SK-N-SH (cell line): ENCODE data around the gene ZNF396. TPM values are rescaled to one million over a fixed set of nuclear protein-coding genes. Genes with fewer than 3 reads are reported as not detected.
A peak's percentile ranks its signal among the peaks of the same experiment; 100 is the strongest.

ENCODE experiments used
- CTCF ChIA-PET: fragments of 300-600, 350-600 bp; formaldehyde crosslinking; extraction: SDS; loops from one replicate; lab custom pipeline; 2021; lab: Yijun Ruan, JAX
- POLR2A ChIA-PET: fragments of 350-600 bp; sonication (Branson Sonifier 250); formaldehyde crosslinking; extraction: SDS; loops from one replicate; lab custom pipeline; 2020; ENCODE audit warnings: antibody characterized with exemption, inconsistent platforms; lab: Yijun Ruan, JAX
- DNase-seq: peaks from one replicate; pipeline ENCODE4 v3.0.0; 2012
- H2AFZ ChIP-seq: fragments of 200-600 bp; sonication (generic); 2 replicates; pipeline ENCODE4 v1.8.1; 2016; ENCODE audit warnings: antibody characterized with exemption, mild to moderate bottlenecking, low read depth
- H3F3A ChIP-seq: fragments of 200-600 bp; sonication (generic); replicated peaks from 2 replicates; pipeline ENCODE3; 2016; ENCODE audit warnings: antibody characterized with exemption, mild to moderate bottlenecking; ENCODE audit not compliant: insufficient read depth
- H3K27ac ChIP-seq, 2 experiments: fragments of 200-500 bp in 1 of 2; fragments of 200-600 bp in 1 of 2; sonication (Bioruptor generic) in 1 of 2; sonication (generic), shearing (Covaris generic) in 1 of 2; 2 replicates each; pipeline versions ENCODE4 v1.5.1 to v1.6.1; 2014 to 2016; ENCODE audit warnings: low read depth in 2 of 2, inconsistent platforms in 1 of 2, low read length in 1 of 2, mild to moderate bottlenecking in 1 of 2, mixed read lengths in 1 of 2
- H3K27me3 ChIP-seq: fragments of 200-600 bp; sonication (generic), shearing (Covaris generic); 2 replicates; pipeline ENCODE4 v1.6.1; 2016; ENCODE audit warnings: mixed run types; ENCODE audit not compliant: insufficient read depth
- H3K36me3 ChIP-seq, 2 experiments: fragments of 200-500 bp in 1 of 2; fragments of 200-600 bp in 1 of 2; sonication (Bioruptor generic) in 1 of 2; sonication (generic) in 1 of 2; replicated peaks in 1 of 2; 2 replicates each; pipeline versions ENCODE3 to v1.5.1; 2014 to 2016; ENCODE audit warnings: low read length in 1 of 2, mild to moderate bottlenecking in 1 of 2; ENCODE audit not compliant: insufficient read depth in 2 of 2, control insufficient read depth in 1 of 2
- H3K4me1 ChIP-seq, 2 experiments: fragments of 200-500 bp in 1 of 2; fragments of 200-600 bp in 1 of 2; sonication (Bioruptor generic) in 1 of 2; sonication (generic), shearing (Covaris generic) in 1 of 2; 2 replicates each; pipeline versions ENCODE4 v1.5.1 to v1.6.1; 2014 to 2016; ENCODE audit warnings: low read depth in 1 of 2, low read length in 1 of 2, mixed run types in 1 of 2; ENCODE audit not compliant: insufficient read depth in 2 of 2, control insufficient read depth in 1 of 2
- H3K4me2 ChIP-seq: fragments of 200-600 bp; sonication (generic), shearing (Covaris generic); 2 replicates; pipeline ENCODE4 v1.6.1; 2017; ENCODE audit warnings: mixed run types
- H3K4me3 ChIP-seq, 2 experiments: fragments of 200-500 bp in 1 of 2; fragments of 200-600 bp in 1 of 2; sonication (Bioruptor generic) in 1 of 2; sonication (generic), shearing (Covaris generic) in 1 of 2; 2 replicates each; pipeline versions ENCODE4 v1.5.1 to v1.8.1; 2014 to 2016; ENCODE audit warnings: low read depth in 2 of 2, inconsistent platforms in 1 of 2, low read length in 1 of 2, mild to moderate bottlenecking in 1 of 2, mixed read lengths in 1 of 2, moderate library complexity in 1 of 2
- H3K79me2 ChIP-seq: fragments of 200-600 bp; sonication (generic); 2 replicates; pipeline ENCODE4 v1.8.1; 2017; ENCODE audit warnings: mild to moderate bottlenecking; ENCODE audit not compliant: insufficient read depth
- H3K9ac ChIP-seq: fragments of 200-600 bp; sonication (generic); 2 replicates; pipeline ENCODE4 v1.6.1; 2017; ENCODE audit warnings: mixed run types
- H3K9me2 ChIP-seq: fragments of 200-600 bp; sonication (generic); 2 replicates; pipeline ENCODE4 v1.6.1; 2017; ENCODE audit warnings: mixed run types
- H3K9me3 ChIP-seq: fragments of 200-600 bp; sonication (generic); 2 replicates; pipeline ENCODE4 v1.6.1; 2017; ENCODE audit warnings: mixed run types, mild to moderate bottlenecking, moderate library complexity
- H4K20me1 ChIP-seq: fragments of 200-600 bp; sonication (generic); 2 replicates; pipeline ENCODE4 v1.6.1; 2017; ENCODE audit warnings: mild to moderate bottlenecking, mixed run types; ENCODE audit not compliant: insufficient read depth
- CHD2 ChIP-seq: fragments of 150-350 bp; IDR thresholded peaks from 2 replicates; pipeline ENCODE4 v1.6.1; 2018; ENCODE audit warnings: low read length; ENCODE audit not compliant: partially characterized antibody
- FOSL2 ChIP-seq: IDR thresholded peaks from 2 replicates; pipeline ENCODE4 v1.4.0; 2012; ENCODE audit warnings: low read depth, mild to moderate bottlenecking, moderate library complexity, borderline replicate concordance
- GATA2 ChIP-seq: sonication (generic); formaldehyde crosslinking; IDR thresholded peaks from 2 replicates; pipeline ENCODE4 v1.5.0; 2020; ENCODE audit warnings: mild to moderate bottlenecking, missing genetic modification reagents
- MXI1 ChIP-seq: IDR thresholded peaks from 2 replicates; pipeline ENCODE4 v1.6.1; 2012; ENCODE audit warnings: mild to moderate bottlenecking, low read depth, low read length, improper control_type of control experiment
- NRF1 ChIP-seq: IDR thresholded peaks from 2 replicates; pipeline ENCODE4 v1.6.1; 2012; ENCODE audit warnings: low read depth, mild to moderate bottlenecking, low read length
- POLR2AphosphoS5 ChIP-seq: IDR thresholded peaks from 2 replicates; pipeline ENCODE4 v1.6.1; 2012; ENCODE audit warnings: low read depth, low read length
- RCOR1 ChIP-seq: fragments of 150-350 bp; IDR thresholded peaks from 2 replicates; pipeline ENCODE4 v1.6.1; 2017; ENCODE audit warnings: antibody characterized with exemption, low read length
- RXRA ChIP-seq: IDR thresholded peaks from 2 replicates; pipeline ENCODE4 v1.4.0; 2012; ENCODE audit warnings: low read depth, mild to moderate bottlenecking, borderline replicate concordance
- SIN3A ChIP-seq: IDR thresholded peaks from 2 replicates; pipeline ENCODE4 v1.6.1; 2012; ENCODE audit warnings: low read depth, mild to moderate bottlenecking, low read length, moderate library complexity, borderline replicate concordance
- TAF1 ChIP-seq: IDR thresholded peaks from 2 replicates; pipeline ENCODE4 v1.6.1; 2012; ENCODE audit warnings: low read depth, mild to moderate bottlenecking, low read length, moderate library complexity, borderline replicate concordance
- TCF12 ChIP-seq: IDR thresholded peaks from 2 replicates; pipeline ENCODE4 v1.4.0; 2012
- WGBS: methylation state at CpG from one replicate; pipeline ENCODE4 v1.1.6; 2017; ENCODE audit warnings: low lambda C conversion rate; 5-methylcytosine and 5-hydroxymethylcytosine counted together
- polyA plus RNA-seq, 3 experiments: library from polyadenylated mRNA; depleted of rRNA; stranded (reverse); fragments of >200 nt; gene quantifications; 2 replicates each; pipeline ENCODE4 v1.2.3, GENCODE V29; 2012
- TF ChIP-seq, protein P1 (sequence below): fragments of 150-350 bp; IDR thresholded peaks from 2 replicates; pipeline ENCODE4 v1.6.1; 2016; ENCODE audit warnings: mild to moderate bottlenecking, low read depth, low read length
- TF ChIP-seq, protein P2 (sequence below): IDR thresholded peaks from 2 replicates; pipeline ENCODE4 v1.4.0; 2012; ENCODE audit warnings: low read depth
- TF ChIP-seq, protein P3 (sequence below): IDR thresholded peaks from 2 replicates; pipeline ENCODE4 v1.4.0; 2012; ENCODE audit warnings: low read depth, borderline replicate concordance

The ZNF396 gene
- polyA plus RNA-seq, 1 of the 3 experiments (the other 2 are of a cell fraction) = 0.41 TPM

DNA sequence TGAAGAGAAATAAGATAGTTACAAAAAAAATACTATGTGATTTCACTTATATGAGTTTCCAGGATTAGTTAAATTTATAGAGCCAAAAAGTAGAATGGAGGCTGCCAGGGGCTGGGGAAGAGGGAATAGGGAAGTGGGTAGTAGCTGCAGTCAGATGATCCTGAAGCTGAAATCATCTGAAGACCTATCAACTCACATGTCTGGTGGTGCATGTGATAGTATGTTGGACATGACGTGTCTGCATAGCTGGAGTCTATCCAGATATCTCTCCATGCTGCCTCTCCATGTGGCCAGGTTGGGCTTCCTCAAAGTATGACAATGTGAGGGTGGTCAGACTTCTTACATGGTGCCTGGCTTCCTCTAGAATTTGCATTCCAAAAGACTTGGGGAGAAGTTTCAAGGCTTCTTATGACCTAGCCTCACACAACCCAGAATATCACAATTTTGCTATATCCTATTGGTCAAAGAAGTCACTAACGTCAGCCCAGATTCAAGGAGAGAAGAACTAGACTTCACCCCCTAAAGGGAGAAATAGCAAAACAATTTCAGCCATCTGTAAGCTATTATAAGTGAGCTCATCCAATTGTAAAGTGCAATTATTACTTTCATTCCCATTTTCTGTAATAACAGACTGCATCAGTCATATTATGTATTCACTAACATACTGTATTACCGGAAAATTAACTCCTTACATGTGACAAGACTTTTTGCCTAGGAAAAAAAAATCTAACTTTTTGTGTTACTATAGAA, 14.0 kb upstream of the ZNF396 start:
- Histone ChIP-seq H3K9ac (no peak overlapping the region), H3K4me2 (no peak overlapping the region), H3F3A (no peaks in the 10 kb centered on the region), H3K27ac (no peak overlapping the region), H3K79me2 (no peaks in the 10 kb centered on the region), H4K20me1 (no peaks in the 10 kb centered on the region), H3K9me2 (no peaks in the 10 kb centered on the region), H3K36me3 (no peaks in the 10 kb centered on the region), H3K4me3 (no peak overlapping the region), H3K4me1 (peaks cover 0 to 4% of the 10 kb centered on the region in 2 experiments; a peak in 1 of 4 replicates), H2AFZ (no peak overlapping the region), H3K27me3 (no peaks in the 10 kb centered on the region), H3K9me3 (no peaks in the 10 kb centered on the region)
- TF ChIP-seq FOSL2 (no peak), GATA2 (CRISPR knock-in tag) (no peak), TAF1 (no peak)
- TF ChIP-seq, protein P1, sequence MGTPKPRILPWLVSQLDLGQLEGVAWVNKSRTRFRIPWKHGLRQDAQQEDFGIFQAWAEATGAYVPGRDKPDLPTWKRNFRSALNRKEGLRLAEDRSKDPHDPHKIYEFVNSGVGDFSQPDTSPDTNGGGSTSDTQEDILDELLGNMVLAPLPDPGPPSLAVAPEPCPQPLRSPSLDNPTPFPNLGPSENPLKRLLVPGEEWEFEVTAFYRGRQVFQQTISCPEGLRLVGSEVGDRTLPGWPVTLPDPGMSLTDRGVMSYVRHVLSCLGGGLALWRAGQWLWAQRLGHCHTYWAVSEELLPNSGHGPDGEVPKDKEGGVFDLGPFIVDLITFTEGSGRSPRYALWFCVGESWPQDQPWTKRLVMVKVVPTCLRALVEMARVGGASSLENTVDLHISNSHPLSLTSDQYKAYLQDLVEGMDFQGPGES = no peak
- WGBS = 20% methylated on average over 2 of the region's 3 CpGs
- CTCF ChIA-PET = interaction anchor here (0.6 to 1.0 kb wide), 2 partner anchors 11 to 16 kb away, joined by 3 read pairs; no protein-coding TSS in a partner anchor
- POLR2A ChIA-PET = no interaction called here
- DNase-seq = no peak

DNA sequence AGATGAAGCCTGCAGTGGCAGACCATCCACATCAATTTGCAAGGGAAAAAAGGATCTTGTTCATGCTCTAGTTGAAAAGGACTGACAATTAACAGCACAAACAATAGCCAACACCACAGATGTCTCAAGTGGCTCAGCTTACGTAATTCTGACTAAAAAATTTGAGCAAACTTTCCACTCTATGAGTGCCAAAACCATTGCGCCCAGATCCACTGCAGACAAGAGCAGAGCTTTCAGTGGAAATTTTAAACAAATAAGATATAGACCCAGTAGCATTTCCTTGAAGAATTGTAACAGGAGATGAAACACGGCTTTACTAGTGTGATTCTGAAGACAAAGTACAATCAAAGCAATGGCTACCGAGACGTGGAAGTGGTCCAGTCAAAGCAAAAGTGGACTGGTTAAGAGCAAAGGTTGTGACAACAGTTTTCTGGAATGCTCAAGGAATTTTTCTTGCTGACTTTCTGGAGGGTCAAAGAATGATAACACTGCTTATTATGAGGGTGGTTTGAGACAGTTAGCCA, 12.0 kb upstream of the ZNF396 start:
- POLR2A ChIA-PET = no interaction called here
- CTCF ChIA-PET = interaction anchor here (1.7 kb wide), 1 partner anchor 363 kb away, joined by 4 read pairs; no protein-coding TSS in a partner anchor

More for the DNA sequence above, 12.0 kb upstream of the ZNF396 start:
- Histone ChIP-seq H3K9me2 (no peaks in the 10 kb centered on the region), H2AFZ (peak overlapping the region; percentile 50; the same call in 1 of the 2 replicates), H3F3A (no peaks in the 10 kb centered on the region), H3K4me2 (0 out of 2 replicates have a peak overlapping the region, but pooled peaks have one; percentile 17), H3K4me3 (no peak overlapping the region), H3K79me2 (no peaks in the 10 kb centered on the region), H4K20me1 (no peaks in the 10 kb centered on the region), H3K36me3 (no peaks in the 10 kb centered on the region), H3K27ac (no peak overlapping the region), H3K27me3 (no peaks in the 10 kb centered on the region), H3K4me1 (peaks cover 0 to 4% of the 10 kb centered on the region in 2 experiments; a peak in 1 of 4 replicates), H3K9me3 (no peaks in the 10 kb centered on the region), H3K9ac (no peak overlapping the region)
- WGBS = 35% methylated on average over 5 of the region's 5 CpGs
- DNase-seq = no peak
- no peak for TF ChIP-seq GATA2 (CRISPR knock-in tag)
- no peak for TF ChIP-seq POLR2AphosphoS5
- TF ChIP-seq TCF12 = no peak
- no peak for TF ChIP-seq TAF1
- TF ChIP-seq NRF1 = no peak
- TF ChIP-seq SIN3A = no peak
- TF ChIP-seq CHD2 = no peak
- no peak for TF ChIP-seq MXI1
- no peak for TF ChIP-seq RXRA
- TF ChIP-seq, protein P2, sequence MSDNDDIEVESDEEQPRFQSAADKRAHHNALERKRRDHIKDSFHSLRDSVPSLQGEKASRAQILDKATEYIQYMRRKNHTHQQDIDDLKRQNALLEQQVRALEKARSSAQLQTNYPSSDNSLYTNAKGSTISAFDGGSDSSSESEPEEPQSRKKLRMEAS = no peak
- no peak for TF ChIP-seq RCOR1
- TF ChIP-seq, protein P3, sequence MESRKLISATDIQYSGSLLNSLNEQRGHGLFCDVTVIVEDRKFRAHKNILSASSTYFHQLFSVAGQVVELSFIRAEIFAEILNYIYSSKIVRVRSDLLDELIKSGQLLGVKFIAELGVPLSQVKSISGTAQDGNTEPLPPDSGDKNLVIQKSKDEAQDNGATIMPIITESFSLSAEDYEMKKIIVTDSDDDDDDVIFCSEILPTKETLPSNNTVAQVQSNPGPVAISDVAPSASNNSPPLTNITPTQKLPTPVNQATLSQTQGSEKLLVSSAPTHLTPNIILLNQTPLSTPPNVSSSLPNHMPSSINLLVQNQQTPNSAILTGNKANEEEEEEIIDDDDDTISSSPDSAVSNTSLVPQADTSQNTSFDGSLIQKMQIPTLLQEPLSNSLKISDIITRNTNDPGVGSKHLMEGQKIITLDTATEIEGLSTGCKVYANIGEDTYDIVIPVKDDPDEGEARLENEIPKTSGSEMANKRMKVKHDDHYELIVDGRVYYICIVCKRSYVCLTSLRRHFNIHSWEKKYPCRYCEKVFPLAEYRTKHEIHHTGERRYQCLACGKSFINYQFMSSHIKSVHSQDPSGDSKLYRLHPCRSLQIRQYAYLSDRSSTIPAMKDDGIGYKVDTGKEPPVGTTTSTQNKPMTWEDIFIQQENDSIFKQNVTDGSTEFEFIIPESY = no peak
